Measurements from ENCODE around the gene ANXA11.

ANXA11 gene

DNA sequence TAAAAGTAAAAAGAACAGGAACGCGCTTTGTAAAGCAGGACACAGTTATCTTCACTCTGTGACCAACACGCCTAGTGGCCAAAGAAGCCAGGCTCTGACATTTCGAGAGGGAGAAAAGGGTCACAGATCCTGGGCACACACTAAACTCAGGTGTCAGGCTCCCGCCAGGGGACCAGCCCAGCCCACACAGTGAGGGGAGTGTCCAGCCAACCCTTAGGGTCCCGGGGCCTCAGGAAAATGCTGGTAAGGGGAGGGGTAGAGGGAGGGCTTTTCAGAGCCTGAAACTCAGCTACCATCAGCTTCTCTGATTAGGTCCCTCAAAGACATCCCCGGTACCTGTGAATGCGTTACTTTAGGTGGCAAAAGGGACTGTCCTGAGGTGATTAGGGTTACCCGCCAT is 16.6 kb downstream of the ANXA11 start:
- Histone ChIP-seq H3K4me3 (ENCODE audit: low read depth in 1 of 2, low read length in 2 of 2) (no peak overlapping the region), H3K4me2 (ENCODE audit: insufficient read depth, low read length) (no peak overlapping the region), H4K20me1 (ENCODE audit: insufficient read depth, low read length) (peaks cover 35% of the 10 kb centered on the region), H2AFZ (ENCODE audit: low read depth, low read length) (no peak overlapping the region), H3K4me1 (ENCODE audit: insufficient read depth, low read length) (peaks cover 13% of the 10 kb centered on the region), H3K36me3 (ENCODE audit: insufficient read depth, low read length) (no peaks in the 10 kb centered on the region), H3K27me3 (ENCODE audit: insufficient read depth, low read length, poor library complexity) (no peaks in the 10 kb centered on the region), H3K9ac (ENCODE audit: low read depth, low read length) (no peak overlapping the region), H3K79me2 (ENCODE audit: insufficient read depth, low read length) (peaks cover 71% of the 10 kb centered on the region), H3K27ac (ENCODE audit: low read length) (no peak overlapping the region), H3K9me3 (ENCODE audit: insufficient read depth, low read length, severe bottlenecking) (peaks cover 2% of the 10 kb centered on the region)
- DNase-seq: no peak
- ATAC-seq (ENCODE audit: insufficient read depth, low read depth): no peak
- TF ChIP-seq CTCF (IDR thresholded peaks at IDR 0.05; ENCODE audit: borderline replicate concordance, extremely low read depth, low read length, poor library complexity, severe bottlenecking): no peak
- TF ChIP-seq EZH2 (IDR thresholded peaks at IDR 0.05; ENCODE audit: borderline replicate concordance, low read depth, low read length, severe bottlenecking): no peak

- no peak overlapping the region for H3K9ac ChIP-seq (ENCODE audit: low read depth, low read length)
- H3K27ac ChIP-seq (ENCODE audit: low read length): peak overlapping the region; percentile 30; the same call in 1 of the 2 replicates
- no peak overlapping the region for H3K4me3 ChIP-seq (ENCODE audit: low read depth in 1 of 2, low read length in 2 of 2)
- peak overlapping the region; percentile 16; the same call in 1 of the 2 replicates for H3K4me2 ChIP-seq (ENCODE audit: insufficient read depth, low read length)
- ATAC-seq (ENCODE audit: insufficient read depth, low read depth) (peak; percentile 81), DNase-seq (peak; percentile 56)
- H3K79me2 ChIP-seq (ENCODE audit: insufficient read depth, low read length): peaks cover 78% of the 10 kb centered on the region
- no peaks in the 10 kb centered on the region for H3K36me3 ChIP-seq (ENCODE audit: insufficient read depth, low read length)
- H2AFZ ChIP-seq (ENCODE audit: low read depth, low read length): no peak overlapping the region
- H3K27me3 ChIP-seq (ENCODE audit: insufficient read depth, low read length, poor library complexity): no peaks in the 10 kb centered on the region
- H4K20me1 ChIP-seq (ENCODE audit: insufficient read depth, low read length): peaks cover 44% of the 10 kb centered on the region
- H3K4me1 ChIP-seq (ENCODE audit: insufficient read depth, low read length): peaks cover 13% of the 10 kb centered on the region
- no peaks in the 10 kb centered on the region for H3K9me3 ChIP-seq (ENCODE audit: insufficient read depth, low read length, severe bottlenecking)
- no peak for TF ChIP-seq CTCF (IDR thresholded peaks at IDR 0.05; ENCODE audit: borderline replicate concordance, extremely low read depth, low read length, poor library complexity, severe bottlenecking)
- no peak for TF ChIP-seq EZH2 (IDR thresholded peaks at IDR 0.05; ENCODE audit: borderline replicate concordance, low read depth, low read length, severe bottlenecking)
These were observed 17.6 kb downstream of the ANXA11 start for GRCh38 chr10:80187465-80188409.

- Histone ChIP-seq H3K27ac (ENCODE audit: low read length) (peak overlapping the region; percentile 27; the same call in 1 of the 2 replicates), H3K4me2 (ENCODE audit: insufficient read depth, low read length) (peak overlapping the region; percentile 16; the same call in 1 of the 2 replicates), H4K20me1 (ENCODE audit: insufficient read depth, low read length) (peaks cover 46% of the 10 kb centered on the region)
These were observed 18.3 kb downstream of the ANXA11 start for GRCh38 chr10:80187060-80187459.

More at GRCh38 chr10:80187060-80187459, 18.3 kb downstream of the ANXA11 start:
- Histone ChIP-seq H3K4me1 (ENCODE audit: insufficient read depth, low read length) (peaks cover 13% of the 10 kb centered on the region), H3K9ac (ENCODE audit: low read depth, low read length) (no peak overlapping the region), H3K4me3 (ENCODE audit: low read depth in 1 of 2, low read length in 2 of 2) (no peak overlapping the region), H2AFZ (ENCODE audit: low read depth, low read length) (no peak overlapping the region), H3K79me2 (ENCODE audit: insufficient read depth, low read length) (peaks cover 73% of the 10 kb centered on the region), H3K9me3 (ENCODE audit: insufficient read depth, low read length, severe bottlenecking) (no peaks in the 10 kb centered on the region), H3K36me3 (ENCODE audit: insufficient read depth, low read length) (no peaks in the 10 kb centered on the region), H3K27me3 (ENCODE audit: insufficient read depth, low read length, poor library complexity) (no peaks in the 10 kb centered on the region)
- ATAC-seq (ENCODE audit: insufficient read depth, low read depth) (no peak), DNase-seq (no peak)
- TF ChIP-seq EZH2 (IDR thresholded peaks at IDR 0.05; ENCODE audit: borderline replicate concordance, low read depth, low read length, severe bottlenecking) (no peak), CTCF (IDR thresholded peaks at IDR 0.05; ENCODE audit: borderline replicate concordance, extremely low read depth, low read length, poor library complexity, severe bottlenecking) (no peak)

Data from DND-41 (cell line).